ENCODE data around the gene DNAH2. TPM values are rescaled to one million over a fixed set of nuclear protein-coding genes. Genes with fewer than 3 reads are reported as not detected.
"Not testable (repeated sequence)": the region's sequence is repeated elsewhere in the genome, so short reads cannot be mapped to it uniquely, and the experiment has no call there.

DNAH2 gene
- total RNA-seq, 2 experiments from 2014 or later = not detected

DNA sequence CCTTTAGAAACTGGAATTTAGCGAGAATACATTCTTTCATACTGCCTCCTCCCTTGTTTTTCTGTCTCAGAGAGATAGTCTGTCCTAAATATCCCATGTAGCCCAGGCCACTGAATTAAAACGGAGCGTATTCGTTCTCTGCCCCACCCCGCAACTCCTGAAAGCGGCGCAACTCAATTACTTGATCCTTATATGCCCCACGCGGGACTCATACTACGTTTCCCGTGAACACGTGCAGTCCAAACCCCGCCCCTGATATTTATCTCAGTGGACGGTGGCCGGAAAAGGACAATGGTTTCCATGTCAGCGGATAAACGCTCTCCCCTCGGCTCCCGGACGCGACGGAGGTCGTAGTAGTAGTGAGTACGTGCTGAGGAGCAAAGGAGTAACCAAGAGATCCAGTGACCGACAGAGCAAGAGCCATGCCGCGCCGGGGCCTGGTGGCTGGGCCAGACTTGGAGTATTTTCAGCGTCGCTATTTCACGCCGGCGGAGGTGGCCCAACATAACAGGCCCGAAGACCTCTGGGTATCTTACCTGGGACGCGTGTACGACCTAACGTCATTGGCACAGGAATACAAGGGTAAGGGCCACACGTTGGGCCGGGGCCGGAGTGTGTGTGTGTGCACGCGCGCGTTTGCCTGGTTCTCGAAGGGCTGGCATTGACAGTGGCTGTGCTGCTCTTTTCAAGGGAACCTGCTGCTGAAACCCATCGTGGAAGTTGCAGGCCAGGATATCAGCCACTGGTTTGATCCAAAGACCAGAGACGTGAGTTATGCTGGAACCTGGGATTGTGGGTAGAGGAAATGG, 140.4 kb downstream of the DNAH2 start, which contains the start of gene CYB5D1:
Gene CYB5D1, plus strand, starts transcription at position 291 of the 809 bp plus-strand sequence. Its CDS starts 132 bp downstream, at position 423.
- CTCF ChIA-PET = interaction anchor here (0.7 to 5.2 kb wide), 17 partner anchors 12 to 453 kb away, joined by 3 to 32 read pairs (median 4); partner anchors contain the start of genes KDM6B, RNF227, TMEM256 and WRAP53
- H3K9me3 Mint-ChIP-seq (ENCODE audit: low read depth) = no peaks in the 10 kb centered on the region
- peak; percentile 49 for ATAC-seq

DNA sequence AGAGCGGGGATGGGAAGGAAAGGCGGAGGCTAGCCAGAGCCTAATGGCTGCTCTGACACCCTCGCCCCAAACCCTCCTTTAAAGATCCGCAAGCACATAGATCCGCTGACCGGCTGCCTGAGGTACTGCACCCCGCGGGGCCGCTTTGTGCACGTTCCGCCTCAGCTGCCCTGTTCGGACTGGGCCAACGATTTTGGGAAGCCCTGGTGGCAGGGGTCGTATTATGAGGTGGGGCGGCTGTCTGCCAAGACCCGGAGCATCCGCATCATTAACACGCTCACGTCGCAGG, 140.9 kb downstream of the DNAH2 start:
- DNase-seq (peak; percentile 56), ATAC-seq (no peak)
- peaks cover 16% of the 10 kb centered on the region for H3K4me1 Mint-ChIP-seq
- no peaks in the 10 kb centered on the region for H3K27me3 Mint-ChIP-seq
- H3K4me3 Mint-ChIP-seq = no peak overlapping the region
- H3K36me3 Mint-ChIP-seq (ENCODE audit: low read depth) = peaks cover 29% of the 10 kb centered on the region
- H3K9me3 Mint-ChIP-seq (ENCODE audit: low read depth) = no peaks in the 10 kb centered on the region
- no peak overlapping the region for H3K27ac Mint-ChIP-seq
- ChIA-PET CTCF (interaction anchor here (0.8 to 6.7 kb wide), 4 partner anchors 12 to 183 kb away, joined by 4 to 53 read pairs (median 18); no protein-coding TSS in a partner anchor), POLR2A (no interaction called here)
- intact Hi-C loops (cut with DNase I, micrococcal nuclease) = loop anchor here in 1 of 2 experiments (5.0 kb wide), 1 partner anchor 171 kb away; the partner anchor contains the start of genes TP53 and WRAP53

More for the DNA sequence above, 140.4 kb downstream of the DNAH2 start, which contains the start of gene CYB5D1:
- H3K36me3 Mint-ChIP-seq (ENCODE audit: low read depth) = peaks cover 31% of the 10 kb centered on the region
- peak; percentile 91 for DNase-seq
- POLR2A ChIA-PET = interaction anchor here (0.6 to 1.5 kb wide), 13 partner anchors 11 to 370 kb away, joined by 3 to 8 read pairs (median 3); partner anchors contain the start of genes CNTROB, KDM6B, TP53 and TRAPPC1
- H3K4me1 Mint-ChIP-seq = peaks cover 16% of the 10 kb centered on the region
- H3K27ac Mint-ChIP-seq = no peak within 1 kb of the TSS
- no peak within 1 kb of the TSS for H3K4me3 Mint-ChIP-seq
- intact Hi-C loops (cut with DNase I, micrococcal nuclease) = loop anchor here (1.0 to 5.0 kb wide), 12 partner anchors 14 to 298 kb away; partner anchors contain the start of genes WRAP53 (in 2 of the 2), CNTROB (in 1 of the 2), MPDU1 (in 1 of the 2) and TP53 (in 1 of the 2)
- H3K27me3 Mint-ChIP-seq = no peaks in the 10 kb centered on the region

DNA sequence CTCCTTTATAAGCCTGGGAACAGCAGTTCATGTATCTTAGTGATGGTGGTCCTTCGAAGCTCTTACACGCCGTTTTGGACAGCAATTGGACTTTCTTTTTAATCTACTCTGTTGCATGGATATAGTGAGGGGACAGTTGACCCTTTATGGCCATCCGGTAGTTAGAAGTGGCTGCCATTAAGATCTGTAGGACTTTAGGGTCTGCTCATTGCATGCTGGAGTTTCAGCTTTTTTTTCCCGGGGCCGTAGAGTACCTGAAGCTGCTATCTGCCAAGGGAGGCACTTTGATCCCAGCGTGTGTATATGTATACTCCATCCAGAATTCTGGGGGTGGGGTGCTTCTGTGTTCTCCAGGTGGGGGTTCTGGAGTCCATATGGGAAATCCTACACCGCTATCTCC, 141.5 kb downstream of the DNAH2 start:
- CTCF ChIA-PET = interaction anchor here (0.8 to 6.7 kb wide), 7 partner anchors 11 to 201 kb away, joined by 3 to 53 read pairs (median 5); no protein-coding TSS in a partner anchor
- POLR2A ChIA-PET = no interaction called here
- ATAC-seq = no peak
- H3K4me1 Mint-ChIP-seq = peaks cover 12% of the 10 kb centered on the region
- no peak overlapping the region for H3K4me3 Mint-ChIP-seq
- H3K9me3 Mint-ChIP-seq (ENCODE audit: low read depth) = no peaks in the 10 kb centered on the region
- H3K27me3 Mint-ChIP-seq = no peaks in the 10 kb centered on the region
- intact Hi-C loops (cut with DNase I, micrococcal nuclease) = loop anchor here in 1 of 2 experiments (5.0 kb wide), 1 partner anchor 172 kb away; the partner anchor contains the start of genes TP53 and WRAP53
- peaks cover 24% of the 10 kb centered on the region for H3K36me3 Mint-ChIP-seq (ENCODE audit: low read depth)
- peak overlapping the region; percentile 49 for H3K27ac Mint-ChIP-seq
- no peak for DNase-seq

DNA sequence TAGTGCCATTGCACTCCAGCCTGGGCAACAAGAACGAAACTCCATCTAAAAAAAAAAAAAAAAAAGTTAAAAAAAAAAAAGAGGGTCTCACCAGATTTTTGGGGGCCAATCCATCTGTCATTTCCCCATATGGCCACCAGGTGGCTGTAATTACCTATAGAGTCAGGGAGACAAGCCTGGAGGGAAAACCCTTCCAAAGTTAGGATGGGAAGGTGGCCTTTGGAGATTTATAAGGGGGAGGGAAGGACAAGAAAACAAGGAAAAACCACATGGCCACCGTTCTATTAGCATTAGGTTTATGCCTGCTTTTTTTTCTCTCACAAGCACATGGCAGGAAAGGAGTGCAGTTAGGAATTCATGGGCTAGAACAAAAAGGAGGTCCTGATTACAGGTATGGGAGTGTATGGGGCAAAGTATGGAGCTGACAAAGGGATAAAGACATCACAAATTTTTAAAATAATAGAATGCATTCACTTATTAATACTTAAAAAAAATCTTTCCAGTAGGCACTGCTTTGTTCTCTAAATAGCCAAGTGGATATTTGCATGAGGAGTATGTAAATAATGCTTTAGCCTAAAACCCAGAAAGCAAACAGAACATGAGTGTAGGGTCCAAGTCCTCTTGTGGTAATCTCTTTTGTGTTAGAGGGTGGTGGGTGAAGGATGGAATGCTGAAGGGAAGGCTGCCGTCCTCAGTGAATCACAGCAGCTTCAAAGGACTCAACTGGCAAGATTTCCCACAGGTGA, 145.3 kb downstream of the DNAH2 start:
- peaks cover 13% of the 10 kb centered on the region for H3K4me1 Mint-ChIP-seq
- H3K4me3 Mint-ChIP-seq = no peak overlapping the region
- intact Hi-C loops (cut with DNase I, micrococcal nuclease) = loop anchor here (1.0 to 5.0 kb wide), 5 partner anchors 24 to 194 kb away; no protein-coding TSS in a partner anchor
- H3K27ac Mint-ChIP-seq = no peak overlapping the region
- no peaks in the 10 kb centered on the region for H3K27me3 Mint-ChIP-seq
- CTCF ChIA-PET = interaction anchor here (0.6 to 6.7 kb wide), 18 partner anchors 8 to 198 kb away, joined by 3 to 53 read pairs (median 5); no protein-coding TSS in a partner anchor
- H3K9me3 Mint-ChIP-seq (ENCODE audit: low read depth) = no peaks in the 10 kb centered on the region
- ATAC-seq (no peak), DNase-seq (peak; percentile 58)
- POLR2A ChIA-PET = no interaction called here
- H3K36me3 Mint-ChIP-seq (ENCODE audit: low read depth) = peaks cover 36% of the 10 kb centered on the region

DNA sequence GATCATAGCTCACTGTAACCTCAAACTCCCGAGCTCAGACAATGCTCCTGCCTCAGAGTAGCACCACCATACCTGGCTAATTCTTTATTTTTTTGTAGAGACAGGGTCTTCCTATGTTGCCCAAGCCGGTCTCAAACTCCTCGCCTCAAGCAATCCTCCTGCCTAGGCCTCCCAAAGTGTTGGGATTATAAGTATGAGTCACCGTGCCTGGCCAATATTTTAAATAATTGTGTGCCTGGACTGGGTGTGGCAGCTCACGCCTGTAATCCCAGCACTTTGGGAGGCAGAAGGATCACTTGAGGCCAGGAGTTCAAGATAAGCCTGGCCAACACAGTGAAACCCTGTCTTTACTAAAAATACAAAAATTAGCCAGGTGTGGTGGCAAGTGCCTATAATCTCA, 146.8 kb downstream of the DNAH2 start:
- ATAC-seq; H3K27ac Mint-ChIP-seq; H3K9me3 Mint-ChIP-seq (ENCODE audit: low read depth); DNase-seq; H3K4me3 Mint-ChIP-seq; H3K27me3 Mint-ChIP-seq: not testable (repeated sequence)
- ChIA-PET CTCF (interaction anchor here (0.6 to 6.7 kb wide), 13 partner anchors 10 to 196 kb away, joined by 3 to 53 read pairs (median 4); partner anchors contain the start of gene CHD3), POLR2A (interaction anchor here (0.5 to 0.6 kb wide), 2 partner anchors 10 to 184 kb away, joined by 3 to 6 read pairs; no protein-coding TSS in a partner anchor)
- peaks cover 30% of the 10 kb centered on the region for H3K36me3 Mint-ChIP-seq (ENCODE audit: low read depth)
- H3K4me1 Mint-ChIP-seq = peaks cover 25% of the 10 kb centered on the region
- intact Hi-C loops (cut with DNase I, micrococcal nuclease) = loop anchor here in 1 of 2 experiments (5.0 kb wide), 1 partner anchor 178 kb away; no protein-coding TSS in a partner anchor

DNA sequence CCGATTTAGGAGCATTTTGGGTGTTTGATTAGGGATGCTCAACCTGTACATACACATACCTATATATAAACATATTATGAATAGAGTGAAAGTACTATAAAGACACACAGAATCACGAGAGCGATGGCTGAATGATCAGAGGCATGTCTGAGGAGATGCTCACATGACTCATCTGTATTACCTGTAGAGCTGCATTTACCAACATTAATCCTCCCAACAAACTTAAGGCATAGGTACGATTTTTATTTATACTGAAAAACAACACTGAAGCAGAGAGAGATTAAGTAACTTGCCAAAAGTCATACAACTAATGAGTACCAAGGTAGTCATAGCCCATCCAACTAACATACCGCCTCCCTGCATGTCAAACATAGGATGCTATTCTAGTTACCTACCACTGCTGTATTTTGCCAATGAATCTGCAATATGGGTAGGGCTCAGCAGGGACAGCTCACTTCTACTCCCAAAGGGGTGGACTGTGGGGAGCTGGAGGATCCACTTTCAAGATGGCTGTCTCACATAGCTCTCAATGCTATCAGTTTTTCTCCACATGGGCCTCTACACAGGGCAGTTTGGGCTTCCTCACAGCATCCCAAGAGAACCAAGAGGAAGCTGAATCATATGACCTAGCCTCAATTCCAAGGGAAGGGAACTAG, 147.6 kb downstream of the DNAH2 start:
- Mint-ChIP-seq H3K36me3 (ENCODE audit: low read depth) (peaks cover 32% of the 10 kb centered on the region), H3K27ac (no peak overlapping the region), H3K27me3 (no peaks in the 10 kb centered on the region), H3K4me3 (no peak overlapping the region), H3K9me3 (ENCODE audit: low read depth) (no peaks in the 10 kb centered on the region), H3K4me1 (peaks cover 25% of the 10 kb centered on the region)
- ChIA-PET CTCF (interaction anchor here (0.6 to 6.7 kb wide), 13 partner anchors 10 to 209 kb away, joined by 3 to 53 read pairs (median 4); partner anchors contain the start of genes CNTROB and TRAPPC1), POLR2A (interaction anchor here (0.5 to 0.6 kb wide), 2 partner anchors 10 to 183 kb away, joined by 3 to 6 read pairs; no protein-coding TSS in a partner anchor)
- intact Hi-C loops (cut with DNase I, micrococcal nuclease) = loop anchor here in 1 of 2 experiments (5.0 kb wide), 1 partner anchor 177 kb away; no protein-coding TSS in a partner anchor
- ATAC-seq = peak; percentile 42
- no peak for DNase-seq

DNA sequence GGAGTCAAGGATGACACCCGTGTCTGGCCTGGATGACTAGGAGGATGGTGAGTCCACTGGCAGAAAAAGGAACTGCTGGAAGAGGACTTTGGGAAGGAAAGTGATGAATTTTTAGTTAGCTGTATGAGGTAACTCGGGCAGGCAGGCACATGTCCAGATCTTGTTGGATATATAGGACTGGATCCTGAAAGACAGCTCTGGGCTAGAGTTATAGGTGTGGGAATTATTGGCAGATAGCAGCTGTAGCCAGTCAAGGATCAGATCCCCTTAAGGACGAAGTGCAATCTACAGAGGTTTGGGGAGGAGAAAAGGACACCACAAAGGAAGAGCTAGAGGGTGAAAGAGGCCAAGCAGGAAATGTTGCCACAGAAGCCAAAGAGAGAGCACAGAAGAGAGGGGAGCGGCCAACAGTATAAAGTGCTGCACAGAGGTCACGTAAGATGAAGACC, 150.4 kb downstream of the DNAH2 start:
- Mint-ChIP-seq H3K27me3 (no peaks in the 10 kb centered on the region), H3K4me1 (peaks cover 23% of the 10 kb centered on the region), H3K36me3 (ENCODE audit: low read depth) (peaks cover 30% of the 10 kb centered on the region), H3K4me3 (no peak overlapping the region), H3K9me3 (ENCODE audit: low read depth) (no peaks in the 10 kb centered on the region), H3K27ac (peak overlapping the region; percentile 49)
- DNase-seq (no peak), ATAC-seq (peak; percentile 53)
- CTCF ChIA-PET = interaction anchor here (1.8 kb wide), 1 partner anchor 31 kb away, joined by 6 read pairs; no protein-coding TSS in a partner anchor
- intact Hi-C loops (cut with DNase I, micrococcal nuclease) = no loop called here
- POLR2A ChIA-PET = no interaction called here

DNA sequence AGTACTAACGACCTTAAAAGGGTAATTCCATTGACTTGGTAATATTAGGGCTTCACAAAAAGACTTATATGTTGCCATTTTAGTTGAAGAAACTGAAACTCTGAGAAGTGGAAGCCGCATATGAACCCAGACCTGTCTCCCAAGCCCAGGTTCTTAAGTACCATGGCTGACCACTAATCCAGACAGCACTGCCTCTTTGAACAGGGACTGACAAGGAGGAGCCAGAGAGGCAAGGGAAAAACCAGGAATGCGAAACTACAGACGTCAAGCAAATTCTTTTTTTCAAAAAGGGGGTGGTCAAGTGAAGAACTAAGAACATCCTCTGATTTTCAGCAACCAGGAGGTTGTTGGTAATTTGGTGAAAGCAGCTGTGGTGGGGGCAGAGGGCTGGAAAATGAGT, 155.5 kb downstream of the DNAH2 start:
- Mint-ChIP-seq H3K9me3 (ENCODE audit: low read depth) (no peaks in the 10 kb centered on the region), H3K27me3 (no peaks in the 10 kb centered on the region), H3K4me3 (no peak overlapping the region), H3K36me3 (ENCODE audit: low read depth) (peaks cover 18% of the 10 kb centered on the region), H3K27ac (no peak overlapping the region), H3K4me1 (peaks cover 10% of the 10 kb centered on the region)
- POLR2A ChIA-PET = interaction anchor here (0.6 to 1.1 kb wide), 3 partner anchors 11 to 53 kb away, joined by 3 read pairs; no protein-coding TSS in a partner anchor
- DNase-seq = no peak
- ATAC-seq = no peak
- CTCF ChIA-PET = interaction anchor here (0.6 to 1.5 kb wide), 2 partner anchors 201 to 232 kb away, joined by 3 read pairs; no protein-coding TSS in a partner anchor
- intact Hi-C loops (cut with DNase I, micrococcal nuclease) = no loop called here

DNA sequence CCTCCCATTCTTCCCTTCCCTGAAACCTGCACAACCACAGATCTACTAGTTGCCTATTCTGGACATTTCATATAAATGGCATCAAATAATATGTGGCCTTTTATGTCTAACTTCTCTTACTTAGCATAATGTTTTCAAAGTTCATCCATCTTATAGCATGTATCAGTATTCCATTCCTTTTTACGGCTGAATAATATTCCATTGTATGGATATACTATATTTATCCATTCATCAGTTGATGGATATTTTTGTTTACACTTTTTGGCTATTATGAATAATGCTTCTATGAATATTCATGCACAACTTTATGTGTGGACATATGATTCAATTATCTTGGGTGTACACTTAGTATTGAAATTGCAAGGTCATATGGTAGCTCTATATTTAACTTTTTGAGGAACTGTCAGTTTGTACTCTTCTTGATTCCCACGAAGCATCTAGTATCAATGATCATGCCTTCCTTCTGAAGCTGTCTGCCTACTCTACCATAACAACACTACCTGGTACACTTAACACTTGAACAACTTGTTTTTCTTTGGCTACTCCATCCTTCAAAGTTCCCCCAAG, 158.3 kb downstream of the DNAH2 start:
- DNase-seq (no peak), ATAC-seq (no peak)
- ChIA-PET CTCF (interaction anchor here (0.6 to 4.7 kb wide), 3 partner anchors 13 to 198 kb away, joined by 3 to 32 read pairs (median 3); no protein-coding TSS in a partner anchor), POLR2A (no interaction called here)
- intact Hi-C loops (cut with DNase I, micrococcal nuclease) = no loop called here
- H3K9me3 Mint-ChIP-seq (ENCODE audit: low read depth) = no peaks in the 10 kb centered on the region
- H3K27me3 Mint-ChIP-seq = no peaks in the 10 kb centered on the region
- H3K36me3 Mint-ChIP-seq (ENCODE audit: low read depth) = peaks cover 16% of the 10 kb centered on the region
- H3K27ac Mint-ChIP-seq = no peak overlapping the region
- H3K4me3 Mint-ChIP-seq = no peak overlapping the region
- no peaks in the 10 kb centered on the region for H3K4me1 Mint-ChIP-seq

DNA sequence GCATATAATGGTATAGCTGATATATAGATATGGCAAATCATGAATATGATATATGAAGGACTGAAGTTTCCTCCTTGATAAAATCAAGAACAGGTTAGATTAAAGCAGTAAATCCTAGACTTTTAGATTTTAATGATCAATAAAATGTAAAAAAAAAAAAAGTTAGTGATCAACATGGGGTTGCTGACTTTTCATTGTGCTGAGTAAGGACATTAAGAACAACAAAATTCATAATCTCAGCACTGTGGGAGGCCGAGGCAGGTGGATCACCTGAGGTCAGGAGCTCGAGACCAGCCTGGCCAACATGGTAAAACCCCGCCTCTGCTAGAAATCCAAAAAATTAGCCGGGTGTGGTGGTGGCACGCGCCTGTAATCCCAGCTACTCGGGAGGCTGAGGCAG, 160.7 kb downstream of the DNAH2 start:
- intact Hi-C loops (cut with DNase I, micrococcal nuclease) = no loop called here
- H3K36me3 Mint-ChIP-seq (ENCODE audit: low read depth) = peaks cover 10% of the 10 kb centered on the region
- ATAC-seq (no peak), DNase-seq (no peak)
- ChIA-PET POLR2A (no interaction called here), CTCF (interaction anchor here (0.6 to 4.7 kb wide), 3 partner anchors 12 to 374 kb away, joined by 3 to 32 read pairs (median 13); no protein-coding TSS in a partner anchor)
- H3K27ac Mint-ChIP-seq = no peak overlapping the region
- H3K27me3 Mint-ChIP-seq = no peaks in the 10 kb centered on the region
- H3K9me3 Mint-ChIP-seq (ENCODE audit: low read depth) = no peaks in the 10 kb centered on the region
- no peak overlapping the region for H3K4me3 Mint-ChIP-seq
- no peaks in the 10 kb centered on the region for H3K4me1 Mint-ChIP-seq

Data from activated CD4-positive, alpha-beta T cell treated with anti-CD3 and anti-CD28 coated beads for 36 hours (primary cell).